PC-3 (cell line): ENCODE data around the gene DNM2. TPM values are rescaled to one million over a fixed set of nuclear protein-coding genes. Genes with fewer than 3 reads are reported as not detected.

ENCODE experiments used
- ATAC-seq: fragments of 200-7000 bp; cut with Tn5 transposase; 2 replicates; pipeline ENCODE4 v1.9.1; 2020; ENCODE audit warnings: mild to moderate bottlenecking, moderate library complexity
- BruUV-seq: library from RNA; stranded (reverse); fragments of 400-500 nt; replicated peaks from 2 replicates; lab custom pipeline; 2021; lab: Mats Ljungman, UMichigan
- CTCF ChIA-PET: fragments of 300-600 bp; sonication (Branson Sonifier 250); formaldehyde crosslinking; loops from one replicate; lab custom pipeline; 2022; ENCODE audit warnings: antibody characterized with exemption; lab: Charles Lee
- POLR2A ChIA-PET: fragments of 300-600 bp; sonication (Branson Sonifier 250); formaldehyde crosslinking; loops from one replicate; lab custom pipeline; 2022; ENCODE audit warnings: antibody characterized with exemption; ENCODE audit not compliant: unreplicated experiment; lab: Charles Lee
- DNase-seq: peaks from one replicate; pipeline ENCODE4 v3.0.0-alpha.2; 2015
- H2AFZ ChIP-seq: fragments of 300-600 bp; sonication (generic); 2 replicates; pipeline ENCODE4 v1.6.0; 2016; ENCODE audit warnings: antibody characterized with exemption, low read length
- H3F3A ChIP-seq: fragments of 300-600 bp; sonication (generic); one replicate; pipeline ENCODE4 v1.6.0; 2017; ENCODE audit warnings: antibody characterized with exemption, low read length, control low read depth, mild to moderate bottlenecking; ENCODE audit not compliant: unreplicated experiment
- H3K27ac ChIP-seq: fragments of 300-600 bp; sonication (generic); 2 replicates; pipeline ENCODE4 v1.5.1; 2016; ENCODE audit warnings: mild to moderate bottlenecking, low read length
- H3K27me3 ChIP-seq: fragments of 300-600 bp; sonication (generic); 2 replicates; pipeline ENCODE4 v1.6.1; 2016; ENCODE audit warnings: low read length, mixed read lengths
- H3K36me3 ChIP-seq: fragments of 300-600 bp; sonication (generic); 2 replicates; pipeline ENCODE4 v1.6.1; 2016; ENCODE audit warnings: low read depth, mixed run types, low read length, mixed read lengths
- H3K4me1 ChIP-seq: fragments of 300-600 bp; sonication (generic); 2 replicates; pipeline ENCODE4 v1.5.1; 2016; ENCODE audit warnings: low read length; ENCODE audit not compliant: insufficient read depth
- H3K4me2 ChIP-seq: fragments of 300-600 bp; sonication (generic); 2 replicates; pipeline ENCODE4 v1.6.0; 2016; ENCODE audit warnings: low read length
- H3K4me3 ChIP-seq: fragments of 300-600 bp; sonication (generic); 2 replicates; pipeline ENCODE4 v1.5.1; 2016; ENCODE audit warnings: mild to moderate bottlenecking, low read length, mixed read lengths
- H3K79me2 ChIP-seq: fragments of 300-600 bp; sonication (generic); 2 replicates; pipeline ENCODE4 v1.6.1; 2017; ENCODE audit warnings: low read length, mixed read lengths
- H3K9ac ChIP-seq: fragments of 300-600 bp; sonication (generic); 2 replicates; pipeline ENCODE4 v1.6.0; 2016; ENCODE audit warnings: mild to moderate bottlenecking, low read length
- H3K9me2 ChIP-seq: fragments of 300-600 bp; sonication (generic); replicated peaks from 2 replicates; pipeline ENCODE4 v1.6.1; 2016; ENCODE audit warnings: mixed run types, low read length, mixed read lengths
- H3K9me3 ChIP-seq: fragments of 300-600 bp; sonication (generic); 2 replicates; pipeline ENCODE4 v1.6.1; 2016; ENCODE audit warnings: low read length, mixed read lengths
- H4K20me1 ChIP-seq: fragments of 300-600 bp; sonication (generic); 2 replicates; pipeline ENCODE4 v1.6.1; 2016; ENCODE audit warnings: low read length, mixed read lengths
- CTCF ChIP-seq: fragments of 300-600 bp; sonication (generic); conservative IDR thresholded peaks from 2 replicates; pipeline ENCODE4 v1.5.1; 2017; ENCODE audit warnings: antibody characterized with exemption, low read depth, mild to moderate bottlenecking, low read length
- EZH2 ChIP-seq: fragments of 300-600 bp; sonication (generic); IDR thresholded peaks from one replicate; pipeline ENCODE4 v1.6.1; 2017; ENCODE audit warnings: antibody characterized with exemption, mild to moderate bottlenecking, low read length; ENCODE audit not compliant: unreplicated experiment
- EZH2phosphoT487 ChIP-seq: fragments of 300-600 bp; sonication (generic); IDR thresholded peaks from 2 replicates; pipeline ENCODE4 v1.6.1; 2018; ENCODE audit warnings: mild to moderate bottlenecking, antibody characterized with exemption, low read length, borderline replicate concordance
- intact Hi-C: fragments of 100-400 bp; cut with micrococcal nuclease; formaldehyde crosslinking; loops from 2 replicates; pipeline ENCODE4 v1.9.0; 2023
- total RNA-seq: library from RNA; depleted of rRNA; stranded (reverse); fragments of >200 nt; gene quantifications from 2 replicates; pipeline ENCODE4 v1.2.3, GENCODE V29; 2014

The DNM2 gene
- total RNA-seq, 1 experiment from 2014 or later = 150 TPM

DNA sequence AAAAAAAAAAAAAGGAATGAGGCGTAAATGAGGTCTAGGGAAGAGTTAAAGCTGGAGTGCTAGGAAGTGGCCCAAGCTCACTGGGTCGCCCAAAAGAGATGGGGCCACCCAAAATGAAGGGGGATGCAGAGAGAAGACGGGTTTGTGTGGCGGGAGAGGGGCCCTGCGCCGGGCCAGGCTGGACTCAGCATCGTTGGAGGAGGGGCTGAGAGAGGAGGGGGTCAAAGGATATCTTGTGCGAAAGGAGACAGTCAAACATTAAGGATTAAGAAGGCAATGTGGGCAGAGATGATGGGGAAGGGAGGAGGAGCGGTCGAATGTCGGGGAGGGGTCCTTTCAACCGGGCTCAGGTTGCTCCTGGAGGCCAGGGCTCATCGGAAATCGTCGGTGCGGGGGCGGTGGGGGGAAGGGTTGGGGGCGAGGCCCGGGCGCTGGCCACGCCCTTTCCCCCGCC lies 152.6 kb downstream of the DNM2 start:
- H3K4me2 ChIP-seq = peak overlapping the region; percentile 85
- intact Hi-C loops = loop anchor here (5.0 kb wide), 1 partner anchor 47 kb away; no protein-coding TSS in a partner anchor
- no peaks in the 10 kb centered on the region for H4K20me1 ChIP-seq
- peak overlapping the region; percentile 67 for H3K4me3 ChIP-seq
- no peak for ATAC-seq
- no peaks in the 10 kb centered on the region for H3K36me3 ChIP-seq
- H3K27ac ChIP-seq = peak overlapping the region; percentile 10; the same call in 1 of the 2 replicates
- DNase-seq = no peak
- H3K9ac ChIP-seq = peak overlapping the region; percentile 39
- CTCF ChIA-PET = interaction anchor here (0.5 to 2.1 kb wide), 10 partner anchors 14 to 590 kb away, joined by 3 to 25 read pairs (median 4); partner anchors contain the start of gene TMED1
- H3K79me2 ChIP-seq = peaks cover 37% of the 10 kb centered on the region
- no peaks in the 10 kb centered on the region for H3F3A ChIP-seq
- no peak for TF ChIP-seq EZH2
- no peak for TF ChIP-seq EZH2phosphoT487
- no peak for TF ChIP-seq CTCF
- H2AFZ ChIP-seq = peak overlapping the region; percentile 81
- BruUV-seq = TSS peak; percentile 94
- POLR2A ChIA-PET = interaction anchor here (0.7 kb wide), 1 partner anchor 1867 kb away, joined by 19 read pairs; no protein-coding TSS in a partner anchor
- peaks cover 4% of the 10 kb centered on the region; the same call in 1 of the 2 replicates for H3K4me1 ChIP-seq
- H3K27me3 ChIP-seq = no peaks in the 10 kb centered on the region
- H3K9me3 ChIP-seq = no peaks in the 10 kb centered on the region
- H3K9me2 ChIP-seq = no peaks in the 10 kb centered on the region

GRCh38 chr19:10870955-10871603 lies 153.2 kb downstream of the DNM2 start, which contains the start of gene CARM1:
TSS of gene CARM1 (plus strand) at chr19:10871553. CDS start at chr19:10871703, 150 bp downstream.
- intact Hi-C loops = loop anchor here (1.0 to 5.0 kb wide), 2 partner anchors 35 to 46 kb away; partner anchors contain the start of gene TMED1
- peak within 1 kb of the TSS; percentile 85 for H3K4me2 ChIP-seq
- ChIA-PET POLR2A (no interaction called here), CTCF (interaction anchor here (0.5 to 2.1 kb wide), 10 partner anchors 13 to 590 kb away, joined by 3 to 25 read pairs (median 4); partner anchors contain the start of gene TMED1)
- H3K9ac ChIP-seq = peak within 1 kb of the TSS; percentile 93
- H3F3A ChIP-seq = no peaks in the 10 kb centered on the region
- H3K4me3 ChIP-seq = peak within 1 kb of the TSS; percentile 84
- no peaks in the 10 kb centered on the region for H3K27me3 ChIP-seq
- no peaks in the 10 kb centered on the region for H3K9me2 ChIP-seq
- H3K4me1 ChIP-seq = peaks cover 4% of the 10 kb centered on the region; the same call in 1 of the 2 replicates
- H3K9me3 ChIP-seq = no peaks in the 10 kb centered on the region
- peak within 1 kb of the TSS; percentile 31 for H3K27ac ChIP-seq
- DNase-seq (peak; percentile 99), ATAC-seq (peak; percentile 88)
- peak within 1 kb of the TSS; percentile 81 for H2AFZ ChIP-seq
- H3K79me2 ChIP-seq = peaks cover 42% of the 10 kb centered on the region
- TF ChIP-seq EZH2phosphoT487 (no peak), CTCF (peak; percentile 49)
- H3K36me3 ChIP-seq = no peaks in the 10 kb centered on the region
- BruUV-seq = no TSS peak
- H4K20me1 ChIP-seq = no peaks in the 10 kb centered on the region
